H1 (cell line): Measurements from ENCODE around the gene NCF4. TPM values are rescaled to one million over a fixed set of nuclear protein-coding genes. Genes with fewer than 3 reads are reported as not detected.

Experiments used
- CHD2 ChIP-seq: IDR thresholded peaks from 2 replicates; pipeline ENCODE4 v1.6.1; 2012; ENCODE audit warnings: low read length, improper control_type of control experiment
- EZH2 ChIP-seq: fragments of 200-600 bp; sonication (generic); IDR thresholded peaks from 2 replicates; pipeline ENCODE4 v1.7.1; 2012; ENCODE audit warnings: low read depth, mild to moderate bottlenecking, moderate library complexity, low read length, inconsistent platforms; ENCODE audit not compliant: severe bottlenecking
- RXRA ChIP-seq: IDR thresholded peaks from 2 replicates; pipeline ENCODE4 v1.6.1; 2011; ENCODE audit warnings: low read depth, mild to moderate bottlenecking, low read length, moderate library complexity; ENCODE audit not compliant: insufficient read depth
- polyA plus RNA-seq, 7 experiments: library from polyadenylated mRNA; depleted of rRNA in 3 of 7; stranded (reverse) in 5 of 7; unstranded in 2 of 7; fragments of >200 nt in 5 of 7; fragments of 200-250 nt in 2 of 7; gene quantifications; 1 replicate in 5 of 7; 2 replicates in 1 of 7; 4 replicates in 1 of 7; pipeline versions ENCODE4 v1.2.1 to v1.2.3, GENCODE V29; 2011 to 2013; ENCODE audit warnings: missing spikeins in 2 of 7, mixed read lengths in 2 of 7
- total RNA-seq: library from RNA; stranded (reverse); fragmentation: NEBNext Ultra II Directional; extraction: Animal tissue kit (Norgen Biotek cat#: 25700); gene quantifications from 2 replicates; pipeline ENCODE4 v1.2.1, GENCODE V29; 2021
- TF ChIP-seq, protein P1 (sequence below), 3 experiments: IDR thresholded peaks; 1 replicate in 2 of 3; 2 replicates in 1 of 3; pipeline versions ENCODE4 v1.5.1 to v1.6.1; 2011; ENCODE audit warnings: low read length in 3 of 3, mild to moderate bottlenecking in 3 of 3, inconsistent platforms in 2 of 3, low read depth in 1 of 3, moderate library complexity in 1 of 3; ENCODE audit not compliant: insufficient read depth in 1 of 3; ENCODE audit errors: control extremely low read depth in 1 of 3

NCF4 gene
- total and polyA plus RNA-seq, 2 of the 8 experiments (the other 6 are each of a cell fraction or from before 2014, with no cell fraction given) = 0.20 TPM; not detected in 1

- TF ChIP-seq EZH2 (no peak), RXRA (no peak), CHD2 (no peak)
- TF ChIP-seq, protein P1, sequence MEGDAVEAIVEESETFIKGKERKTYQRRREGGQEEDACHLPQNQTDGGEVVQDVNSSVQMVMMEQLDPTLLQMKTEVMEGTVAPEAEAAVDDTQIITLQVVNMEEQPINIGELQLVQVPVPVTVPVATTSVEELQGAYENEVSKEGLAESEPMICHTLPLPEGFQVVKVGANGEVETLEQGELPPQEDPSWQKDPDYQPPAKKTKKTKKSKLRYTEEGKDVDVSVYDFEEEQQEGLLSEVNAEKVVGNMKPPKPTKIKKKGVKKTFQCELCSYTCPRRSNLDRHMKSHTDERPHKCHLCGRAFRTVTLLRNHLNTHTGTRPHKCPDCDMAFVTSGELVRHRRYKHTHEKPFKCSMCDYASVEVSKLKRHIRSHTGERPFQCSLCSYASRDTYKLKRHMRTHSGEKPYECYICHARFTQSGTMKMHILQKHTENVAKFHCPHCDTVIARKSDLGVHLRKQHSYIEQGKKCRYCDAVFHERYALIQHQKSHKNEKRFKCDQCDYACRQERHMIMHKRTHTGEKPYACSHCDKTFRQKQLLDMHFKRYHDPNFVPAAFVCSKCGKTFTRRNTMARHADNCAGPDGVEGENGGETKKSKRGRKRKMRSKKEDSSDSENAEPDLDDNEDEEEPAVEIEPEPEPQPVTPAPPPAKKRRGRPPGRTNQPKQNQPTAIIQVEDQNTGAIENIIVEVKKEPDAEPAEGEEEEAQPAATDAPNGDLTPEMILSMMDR (IDR thresholded peaks at IDR 0.05; ENCODE audit: control extremely low read depth in 1 of 3, insufficient read depth in 1 of 3, low read depth in 1 of 3, low read length in 3 of 3) = peak in 2 of 3 experiments; percentile 0 to 4; a peak in 1 of 4 replicates
These were observed 57.9 kb downstream of the NCF4 start (continued) for GRCh38 chr22:36918586-36919284.
